HG02885 (cell line): ENCODE results near the gene PLEKHA6.

Source experiments
- ATAC-seq: cut with Tn5 transposase; IDR thresholded peaks from one replicate; pipeline ENCODE4 v1.9.1; 2021; ENCODE audit warnings: mild to moderate bottlenecking; ENCODE audit not compliant: unreplicated experiment, poor library complexity

PLEKHA6 gene

DNA sequence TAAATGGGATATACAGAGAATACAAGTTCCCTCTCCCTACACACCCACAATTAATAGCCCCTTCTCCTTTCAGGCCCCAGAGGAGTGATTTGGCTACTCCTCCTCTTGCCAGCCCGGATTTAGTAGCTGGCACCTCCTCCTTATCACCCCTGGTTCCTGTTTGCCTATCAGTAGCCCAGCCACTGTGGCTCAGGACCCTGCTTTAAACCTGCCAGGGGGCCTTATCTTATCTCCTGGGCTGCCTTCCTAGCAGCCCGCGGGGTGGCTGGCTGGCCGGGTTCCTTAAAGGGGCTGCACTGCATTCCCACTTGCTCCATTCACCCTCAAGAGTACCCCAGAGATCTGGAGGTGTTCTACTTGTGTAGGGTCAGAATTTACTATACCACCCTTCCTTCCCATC is 70.4 kb downstream of the PLEKHA6 start:
- no peak for ATAC-seq

DNA sequence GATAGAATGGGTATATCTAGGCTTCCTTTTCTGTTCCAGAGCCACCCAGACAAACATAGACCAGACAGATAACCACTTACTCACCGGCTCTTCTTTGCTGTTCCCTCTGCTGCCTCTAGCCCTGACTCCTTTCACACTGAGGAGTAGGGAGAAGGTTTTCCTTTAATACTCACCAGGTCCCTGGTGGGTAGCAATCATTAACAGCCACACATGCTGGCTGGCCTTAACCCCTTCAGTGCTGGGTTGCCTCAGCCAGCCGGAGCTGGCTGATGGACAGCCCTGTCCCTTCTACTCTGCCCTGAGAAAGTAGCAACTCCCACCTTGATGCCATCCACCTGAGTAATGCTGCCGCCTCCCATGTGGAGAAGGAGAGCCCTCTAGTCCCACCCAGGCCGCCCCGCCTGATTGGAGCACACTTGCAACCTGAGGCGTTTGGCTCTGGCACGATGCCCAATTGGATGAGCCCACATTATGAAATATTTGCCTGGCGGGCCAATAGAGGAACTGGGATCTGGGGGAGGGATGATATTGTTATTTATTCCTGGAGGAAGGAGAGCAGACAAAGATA is 71.6 kb downstream of the PLEKHA6 start:
- ATAC-seq, result no peak

DNA sequence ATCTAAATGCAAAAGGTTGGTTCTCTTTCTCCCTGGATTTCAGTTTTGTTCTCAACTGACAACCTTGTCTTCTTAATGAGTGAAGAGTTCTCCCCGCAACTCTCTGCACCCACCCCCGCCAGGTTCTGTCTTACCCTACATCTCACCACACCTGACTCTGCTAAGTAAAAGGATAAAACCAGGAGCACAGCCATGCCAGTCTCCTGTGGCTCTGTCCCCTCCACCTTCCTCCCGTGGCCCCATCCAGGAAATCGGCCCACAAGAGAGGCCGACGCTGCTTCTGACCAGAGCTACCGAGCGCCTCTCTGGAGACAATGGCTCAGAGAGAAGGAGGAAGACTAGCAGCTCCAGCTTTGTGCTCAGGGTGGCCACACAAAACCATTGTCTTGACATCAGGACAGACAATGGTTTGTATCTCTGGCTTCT is 72.2 kb downstream of the PLEKHA6 start:
- no peak for ATAC-seq

DNA sequence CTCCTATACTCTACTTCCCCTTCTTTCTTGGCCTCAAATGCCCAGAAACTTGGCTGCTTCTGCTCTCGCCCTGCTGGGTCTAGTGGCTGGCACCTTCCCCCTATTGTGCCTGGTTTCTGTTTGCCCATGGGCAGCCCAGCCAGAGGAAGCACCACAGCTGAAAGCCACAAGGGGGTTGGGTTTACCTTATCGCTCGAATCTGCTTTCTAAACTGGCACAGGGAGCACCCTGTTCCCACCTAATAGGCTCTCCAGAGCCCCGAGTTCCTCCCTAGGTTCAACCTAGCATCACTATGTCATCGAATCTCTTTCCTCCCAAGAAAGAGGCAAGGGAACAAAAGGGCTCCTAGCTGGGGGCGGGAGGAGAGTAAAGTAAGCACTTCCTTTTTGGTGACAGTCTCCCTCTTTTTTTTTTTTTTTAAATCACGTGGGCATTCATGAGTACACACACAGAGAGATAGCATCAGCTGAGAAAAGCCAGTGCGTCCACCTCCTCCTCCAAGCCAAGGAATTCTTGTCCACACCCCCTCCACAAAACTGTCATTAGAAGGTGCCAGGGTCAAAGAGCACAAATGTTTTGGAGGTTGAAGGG is 72.8 kb downstream of the PLEKHA6 start:
- no peak for ATAC-seq

DNA sequence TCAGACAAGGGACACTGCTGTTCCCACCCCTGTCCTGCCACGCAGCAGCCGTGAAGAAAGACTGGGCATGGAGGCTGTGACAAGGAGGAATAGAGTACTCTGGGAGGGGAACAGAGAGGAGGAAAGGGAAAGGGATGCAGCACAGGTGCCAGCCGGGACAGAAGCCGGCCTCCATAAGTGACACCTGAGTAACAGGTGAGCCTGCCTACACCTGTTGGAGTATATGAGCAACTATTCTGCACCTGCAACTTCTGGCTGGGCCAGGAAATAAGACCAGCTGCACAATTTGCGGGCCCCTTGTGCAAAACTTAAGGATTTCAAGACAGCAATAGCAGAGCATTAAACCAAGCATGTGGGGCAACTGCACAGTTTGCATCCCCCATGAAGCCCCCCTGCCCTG is 73.4 kb downstream of the PLEKHA6 start:
- ATAC-seq, result no peak

DNA sequence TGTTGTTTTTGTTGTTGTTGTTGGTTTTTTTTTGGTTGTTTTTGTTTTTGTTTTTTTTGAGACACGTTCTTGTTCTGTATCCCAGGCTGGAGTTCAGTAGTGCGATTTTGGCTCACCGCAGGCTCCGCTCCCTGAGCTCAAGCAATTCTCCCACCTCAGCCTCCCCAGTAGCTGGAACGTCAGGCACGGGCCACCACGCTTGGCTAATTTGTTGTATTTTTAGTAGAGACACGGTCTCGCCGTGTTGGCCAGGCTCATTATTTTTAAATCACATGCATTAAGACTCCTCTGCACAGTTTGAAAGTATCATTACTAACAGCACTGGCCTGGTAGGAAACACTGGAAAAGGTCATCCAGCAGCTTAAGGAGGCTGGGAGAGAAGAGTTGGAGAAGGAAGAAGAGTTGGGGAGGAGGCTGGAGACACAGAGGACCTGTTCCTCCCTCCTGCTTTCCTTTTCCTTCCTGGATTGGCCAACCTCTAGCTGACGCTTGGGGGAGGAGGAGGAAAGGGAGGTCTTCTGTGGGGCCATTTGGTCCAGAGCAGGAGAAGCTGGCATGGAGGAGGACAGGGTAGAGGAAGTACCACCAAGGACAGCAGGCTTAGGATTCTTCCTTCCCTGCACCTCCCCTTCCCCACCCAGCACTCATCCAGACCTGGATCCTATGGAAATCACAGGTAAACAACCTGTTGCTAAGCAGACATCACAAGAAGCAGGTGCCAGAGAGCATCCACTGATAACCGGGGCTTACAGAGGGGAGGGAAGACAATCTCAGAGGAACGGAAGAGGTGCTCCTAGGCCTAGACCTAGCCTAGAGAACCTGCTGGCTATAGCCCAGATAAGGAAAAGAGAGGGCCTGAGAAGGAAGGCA is 74.1 kb downstream of the PLEKHA6 start:
- ATAC-seq, result no peak

DNA sequence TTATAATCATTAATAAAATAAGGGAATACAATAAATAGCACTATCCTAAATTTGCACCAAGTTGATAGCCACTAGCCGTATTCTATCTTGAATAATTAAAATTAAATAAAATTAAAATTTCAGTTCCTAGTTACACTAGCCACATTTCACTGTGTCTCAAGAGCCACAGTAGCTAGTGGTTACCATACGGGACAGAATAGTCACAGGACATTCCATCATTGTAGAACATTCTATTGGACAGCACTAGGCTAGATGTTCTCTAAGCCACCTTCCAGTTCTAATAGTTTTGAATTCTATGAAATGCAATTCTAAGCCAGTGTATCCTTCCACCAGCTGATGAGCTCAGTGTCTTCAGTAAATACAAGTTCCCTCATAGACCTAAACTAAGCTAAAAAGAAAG is 74.8 kb downstream of the PLEKHA6 start:
- no peak for ATAC-seq

DNA sequence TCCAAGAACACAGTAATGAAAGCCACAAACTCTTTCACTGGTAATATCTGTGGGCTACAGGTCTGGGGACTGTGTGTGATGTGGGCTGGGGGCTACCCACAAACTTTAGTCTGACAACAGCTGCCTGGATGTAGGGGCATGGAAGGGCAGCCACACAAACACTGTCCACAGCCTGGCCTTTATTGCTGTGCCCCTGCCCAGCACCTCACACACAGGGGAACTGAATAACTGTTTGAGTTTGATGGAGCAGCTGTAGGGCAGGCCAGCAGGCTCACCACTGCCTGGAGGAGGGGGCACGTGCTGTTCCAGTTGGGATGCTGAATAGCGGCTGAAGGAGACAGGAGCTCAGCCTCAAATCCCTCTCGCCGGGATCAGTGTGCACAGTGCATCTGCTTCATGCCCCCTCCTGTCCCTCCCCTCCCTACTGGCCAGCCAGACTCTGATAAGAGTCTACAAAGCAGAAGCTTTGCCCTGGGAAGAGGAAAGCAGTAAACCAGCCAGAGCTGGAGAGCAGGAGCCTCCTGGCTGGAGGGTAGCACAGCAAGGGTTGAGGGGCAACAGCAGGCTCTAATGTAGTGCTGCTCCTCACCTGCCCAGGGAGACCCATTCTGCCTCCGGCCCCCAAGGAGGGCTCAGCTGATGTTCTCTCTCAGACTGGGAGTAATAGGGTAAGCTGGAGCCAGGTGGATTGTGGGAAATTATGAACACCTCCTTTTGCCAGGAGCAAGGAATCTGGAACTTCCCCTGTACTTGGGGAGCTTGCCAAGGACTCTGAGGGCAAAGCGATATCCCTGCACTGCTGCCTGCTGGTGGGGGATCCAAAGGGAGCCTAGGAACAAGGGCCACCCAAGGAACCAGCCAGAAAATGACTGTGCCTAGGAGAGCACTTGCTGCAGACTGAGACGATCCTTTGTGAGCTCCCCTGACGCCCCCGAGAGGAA is 75.7 kb downstream of the PLEKHA6 start:
- ATAC-seq, result no peak

DNA sequence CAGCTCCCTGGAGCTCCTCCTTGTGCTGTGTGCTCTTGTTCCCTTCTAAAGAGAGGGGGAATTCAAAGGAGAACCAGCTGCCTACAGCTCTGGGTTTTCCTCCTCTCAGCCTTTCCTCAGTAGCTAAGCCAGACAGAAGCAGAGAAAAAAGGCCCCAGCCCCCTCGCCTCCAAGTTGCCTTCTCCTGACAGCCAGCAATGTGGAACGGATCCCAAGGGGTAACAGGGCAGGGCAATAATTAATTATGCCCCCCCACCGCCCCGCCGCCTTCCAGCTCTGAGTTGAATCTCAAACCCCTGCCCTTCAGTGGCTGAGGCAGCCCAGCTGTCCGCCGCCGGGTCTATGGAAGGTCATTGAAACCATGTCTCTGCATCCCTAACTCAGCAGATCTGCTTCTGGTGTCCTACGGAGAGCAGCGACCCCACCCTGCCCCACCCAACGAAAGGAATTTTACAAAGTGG is 76.9 kb downstream of the PLEKHA6 start:
- no peak for ATAC-seq

DNA sequence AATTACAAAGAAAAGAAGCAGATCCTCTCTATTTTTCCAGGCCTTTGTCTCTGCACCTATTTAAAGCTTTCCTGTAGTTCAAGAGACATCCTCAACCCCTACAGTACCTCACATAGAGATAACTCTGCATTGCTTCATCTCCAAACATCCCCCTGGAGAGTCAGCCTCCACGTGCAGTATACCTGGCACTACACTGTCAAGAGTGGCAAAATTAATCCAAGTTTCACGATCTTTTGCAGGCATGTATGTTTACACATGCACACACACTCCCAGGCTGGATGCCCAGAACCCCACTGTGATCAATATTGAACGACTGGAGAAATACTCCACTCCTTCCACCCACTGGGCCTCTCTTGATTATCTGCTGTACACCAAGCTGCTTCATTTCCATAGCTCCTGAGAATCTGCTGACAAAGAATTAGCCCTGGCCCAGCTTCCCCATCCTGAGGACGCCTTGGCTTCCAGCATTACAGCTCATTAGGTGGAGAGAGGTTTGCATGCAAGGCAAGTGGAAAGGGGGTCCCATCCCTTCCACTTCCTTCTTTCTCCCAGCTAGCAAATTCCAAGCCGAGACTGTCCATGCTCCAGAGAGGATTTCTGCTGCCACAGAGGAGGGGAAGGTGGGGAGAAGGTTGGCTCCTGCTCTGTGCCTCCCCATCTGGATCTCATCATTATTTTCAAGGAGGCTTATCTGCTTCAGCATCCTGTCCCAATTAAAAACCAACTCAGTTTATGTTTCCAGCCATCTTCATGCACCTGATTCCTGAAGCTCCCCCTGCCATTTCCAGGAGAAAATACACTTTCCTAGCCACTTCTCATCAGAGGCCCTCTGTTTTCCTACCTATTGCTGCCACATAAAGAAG is 79.4 kb downstream of the PLEKHA6 start:
- no peak for ATAC-seq

DNA sequence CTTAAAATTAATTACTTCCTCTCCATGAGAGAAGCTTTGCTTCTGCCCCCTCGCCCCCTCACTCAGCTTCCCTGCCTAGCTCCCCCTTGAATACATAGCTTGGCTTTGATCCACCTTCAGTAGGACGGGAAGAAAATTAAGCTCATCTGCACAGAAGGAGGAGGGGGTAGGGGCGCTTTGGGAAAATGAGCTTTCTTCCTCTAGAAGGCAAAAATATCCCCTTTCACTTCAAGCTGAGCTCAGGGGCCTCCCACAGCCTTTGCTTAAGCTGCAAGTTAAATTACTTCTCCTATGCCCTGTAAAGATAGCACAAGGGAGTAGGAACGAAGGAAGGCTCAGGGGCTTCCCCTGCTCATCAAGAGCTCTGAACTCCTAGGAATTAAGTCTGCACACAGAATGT is 80.8 kb downstream of the PLEKHA6 start:
- no peak for ATAC-seq

DNA sequence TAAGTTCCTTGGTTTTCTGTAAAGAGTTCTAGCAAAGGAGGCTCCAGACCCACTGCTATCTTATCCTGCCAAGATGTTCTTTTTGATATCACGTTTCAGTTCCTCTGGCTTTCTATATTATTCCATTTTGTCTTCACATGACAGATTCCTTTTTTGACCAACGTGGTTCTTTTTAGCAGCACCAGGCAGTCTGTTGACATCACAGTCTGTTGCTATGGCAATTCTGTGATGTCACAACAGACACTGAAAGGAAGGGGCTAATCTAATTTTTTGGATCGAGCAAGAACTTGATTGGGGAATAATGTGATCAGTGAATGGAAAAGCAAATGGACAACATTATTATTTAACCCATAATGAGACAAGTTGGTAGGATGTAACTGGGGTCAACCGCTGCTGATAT is 81.5 kb downstream of the PLEKHA6 start:
- ATAC-seq, result no peak

DNA sequence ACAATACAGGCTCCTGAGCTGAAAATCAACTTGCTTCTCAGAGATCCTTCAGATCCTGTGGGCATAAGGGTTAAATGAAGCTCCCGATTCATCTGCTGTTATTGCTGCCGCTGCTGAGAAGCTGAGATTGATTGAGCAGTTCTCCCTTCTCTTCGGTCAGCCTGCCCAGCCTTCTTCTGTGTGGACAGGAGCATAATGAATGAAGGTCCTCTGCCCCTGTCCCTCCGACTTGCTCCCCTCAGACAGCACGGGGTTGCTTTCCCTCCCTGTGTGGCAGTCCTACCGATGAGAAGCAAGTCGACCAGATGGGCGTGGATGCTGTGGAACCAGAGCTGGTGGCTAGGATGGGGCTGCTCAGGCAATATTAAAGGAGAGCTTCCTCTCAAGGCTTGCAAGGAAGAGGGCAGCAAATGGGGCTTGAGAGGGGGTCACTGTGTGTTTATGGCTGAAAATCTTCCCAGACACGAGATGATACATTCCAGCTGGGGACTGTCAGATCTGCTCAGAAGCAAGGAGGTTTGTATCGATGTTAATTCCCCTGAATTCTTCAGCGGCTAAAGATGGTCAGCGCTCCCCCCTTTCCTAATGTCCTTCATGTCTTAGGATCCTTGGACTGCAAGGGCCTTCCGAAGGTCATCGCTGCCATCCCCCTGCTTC is 82.0 kb downstream of the PLEKHA6 start:
- no peak for ATAC-seq

DNA sequence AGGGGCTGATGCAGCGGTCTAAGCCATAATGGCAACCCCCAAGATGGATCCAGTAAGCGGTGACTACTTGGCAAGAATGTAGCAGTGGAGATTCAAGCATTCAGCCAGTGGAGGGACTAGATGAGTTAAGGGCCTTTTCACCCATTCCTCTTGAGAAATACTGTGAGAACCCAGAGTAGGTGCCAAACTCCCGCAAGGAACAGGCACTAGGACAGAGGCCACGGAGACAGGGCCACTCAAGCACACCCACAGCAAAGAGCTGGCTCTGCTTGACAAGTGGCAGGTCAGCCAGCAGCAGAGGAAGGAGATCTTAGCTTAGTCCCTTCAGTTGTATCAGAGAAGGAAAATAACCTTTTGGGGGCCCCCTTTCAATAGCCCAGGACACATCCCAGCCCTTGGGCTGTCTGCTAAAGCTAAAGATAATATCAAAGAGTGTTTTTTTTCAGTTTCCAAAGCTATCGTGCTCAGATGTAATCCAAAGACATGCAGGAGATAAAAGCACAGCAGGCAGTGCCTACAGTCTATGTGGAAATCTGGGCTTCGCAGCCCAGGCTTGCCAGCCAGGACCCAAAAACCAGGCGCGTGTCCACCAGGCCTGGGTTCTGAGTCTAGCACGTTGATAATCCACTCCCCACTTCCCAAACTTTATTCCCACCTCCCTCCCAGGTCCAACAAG is 83.9 kb downstream of the PLEKHA6 start:
- ATAC-seq, result no peak

DNA sequence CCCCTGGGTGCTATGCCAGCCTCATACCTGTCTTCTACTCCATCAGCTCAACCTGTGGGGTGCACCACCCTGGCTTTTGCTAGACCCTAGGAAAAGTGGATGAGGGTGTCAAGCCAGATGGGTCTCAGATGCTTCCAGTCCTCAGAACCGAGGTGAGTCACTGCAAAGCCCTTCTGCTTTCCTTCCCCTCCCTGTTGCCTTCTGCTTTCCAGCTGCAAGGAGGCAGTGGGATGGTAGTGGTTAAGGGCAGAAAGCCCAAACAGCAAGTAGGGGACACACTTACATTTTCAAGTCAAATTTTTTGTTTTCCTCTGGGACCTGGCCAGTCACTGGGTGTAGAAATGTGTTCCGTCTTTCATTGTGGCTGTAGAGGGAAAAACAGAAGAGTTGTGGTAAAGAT is 85.3 kb downstream of the PLEKHA6 start:
- no peak for ATAC-seq

DNA sequence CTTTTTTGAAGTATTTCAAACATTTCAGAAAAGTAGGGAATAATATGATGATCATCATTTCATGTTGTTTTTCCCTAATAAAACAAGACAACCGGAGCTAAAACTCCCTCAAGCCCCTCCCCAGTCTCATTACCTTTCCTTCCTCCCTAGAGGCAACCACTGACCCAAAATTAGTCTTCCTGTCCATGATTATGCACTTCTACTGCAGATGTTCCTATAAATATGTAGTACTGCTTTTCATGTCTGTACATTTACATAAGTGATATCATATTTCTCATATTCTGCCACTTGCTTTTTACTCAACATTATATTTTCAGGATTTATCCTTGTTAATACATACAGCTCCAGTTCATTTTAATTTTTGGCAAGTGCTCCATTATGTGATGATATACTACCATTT is 87.2 kb downstream of the PLEKHA6 start:
- ATAC-seq, result no peak

DNA sequence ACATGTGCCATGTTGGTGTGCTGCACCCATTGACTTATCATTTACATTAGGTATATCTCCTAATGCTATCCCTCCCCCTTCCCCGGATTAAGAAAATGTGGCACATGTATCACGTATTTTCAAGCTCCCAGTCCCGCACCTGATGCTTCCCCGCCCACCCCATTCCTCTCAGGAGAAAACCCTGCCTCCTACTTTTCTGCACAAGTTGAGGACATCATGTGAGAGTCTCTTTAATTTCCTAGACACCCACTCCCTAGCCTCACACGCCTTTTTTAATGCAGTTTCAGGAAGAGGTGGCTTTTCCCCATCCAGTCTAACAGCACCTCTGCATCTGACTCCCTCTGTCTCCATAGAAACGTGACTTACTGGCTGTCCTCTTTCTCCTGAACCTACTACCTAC is 87.8 kb downstream of the PLEKHA6 start:
- no peak for ATAC-seq

DNA sequence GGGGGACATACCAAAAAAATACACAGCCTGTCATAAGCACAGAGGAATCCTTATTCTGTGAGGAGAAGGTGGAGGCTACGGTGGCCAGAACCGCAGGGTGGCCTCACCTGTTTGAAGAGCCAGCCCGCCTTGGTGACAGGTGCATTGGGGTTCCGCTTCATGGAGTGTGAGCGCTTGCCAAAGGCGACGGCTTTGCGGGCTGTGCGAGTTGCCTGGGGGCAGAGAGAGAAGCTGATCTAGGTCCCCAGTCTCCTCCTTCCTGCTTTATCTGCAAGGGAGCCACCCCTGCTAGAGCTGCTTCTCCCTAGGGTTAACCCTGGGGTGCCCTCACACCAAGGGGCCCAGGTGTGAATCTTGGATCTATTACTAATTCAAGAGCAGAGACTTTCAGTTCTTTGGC is 91.6 kb downstream of the PLEKHA6 start:
- ATAC-seq, result no peak

DNA sequence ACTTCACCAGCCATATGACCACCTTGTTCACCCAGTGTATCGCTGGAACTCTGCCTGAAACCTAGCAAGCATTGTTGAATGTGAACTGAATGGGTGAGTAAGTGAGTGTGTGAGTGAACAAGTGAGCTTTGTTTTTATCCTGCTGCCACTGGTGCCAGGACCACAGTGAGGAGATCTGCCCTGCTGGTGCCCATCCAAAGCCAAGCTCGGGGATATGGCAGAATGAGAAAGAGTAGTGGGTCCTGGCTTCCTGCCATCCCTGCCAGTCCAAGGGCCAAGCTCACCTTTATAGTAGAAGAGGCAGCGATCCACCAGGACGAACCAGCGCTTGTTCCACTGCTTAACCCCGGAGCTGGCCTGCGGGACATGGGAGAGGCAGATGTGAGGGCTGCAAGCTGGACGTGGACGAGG is 92.5 kb downstream of the PLEKHA6 start:
- ATAC-seq, result no peak
